ENCODE results near the gene MFNG.

The MFNG gene

DNA sequence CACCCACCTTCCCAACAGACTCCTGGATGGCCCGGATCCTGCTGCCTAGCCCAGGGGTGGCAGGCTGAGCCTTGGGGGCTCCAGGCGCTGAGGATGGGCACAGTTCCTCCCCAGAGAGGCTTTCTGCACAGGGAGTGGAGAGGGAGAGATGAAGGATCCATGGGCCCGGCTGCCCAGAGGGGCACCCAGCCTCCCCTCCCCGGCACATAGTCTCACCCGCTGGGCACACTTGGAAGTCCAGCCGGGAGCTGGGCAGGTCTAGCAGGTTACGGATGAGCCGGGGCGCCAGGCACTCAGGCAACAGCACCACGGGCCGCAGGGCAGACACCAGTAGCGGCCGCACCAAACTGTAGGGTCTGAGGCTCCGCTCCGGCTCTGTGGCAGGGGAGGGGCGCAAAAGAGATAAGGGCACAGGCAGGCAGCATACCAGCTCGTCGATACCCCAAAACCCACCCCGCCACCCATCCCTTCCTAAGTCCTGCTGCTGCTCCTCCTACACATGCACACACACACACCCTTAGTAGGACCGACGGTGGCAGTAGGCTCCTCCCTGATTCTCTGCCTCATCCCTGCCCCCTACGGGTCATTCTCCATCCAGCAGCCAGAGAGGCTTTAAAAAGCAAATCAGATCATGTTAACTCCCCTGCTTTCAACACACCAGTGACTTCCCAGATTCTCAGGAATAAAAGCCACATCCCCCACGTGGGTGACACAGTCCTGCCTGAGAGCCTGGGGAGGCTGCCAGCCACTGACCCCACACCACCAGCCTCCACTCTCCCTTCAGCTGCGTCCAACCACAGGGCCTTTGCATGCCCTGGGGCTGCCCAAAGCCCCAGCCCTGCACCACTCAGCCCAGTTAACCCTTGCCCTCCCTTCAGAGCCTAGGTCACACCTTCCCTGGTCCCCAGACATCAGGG is 6.5 kb upstream of the MFNG start:
- DNase-seq, result peak; percentile 76

DNA sequence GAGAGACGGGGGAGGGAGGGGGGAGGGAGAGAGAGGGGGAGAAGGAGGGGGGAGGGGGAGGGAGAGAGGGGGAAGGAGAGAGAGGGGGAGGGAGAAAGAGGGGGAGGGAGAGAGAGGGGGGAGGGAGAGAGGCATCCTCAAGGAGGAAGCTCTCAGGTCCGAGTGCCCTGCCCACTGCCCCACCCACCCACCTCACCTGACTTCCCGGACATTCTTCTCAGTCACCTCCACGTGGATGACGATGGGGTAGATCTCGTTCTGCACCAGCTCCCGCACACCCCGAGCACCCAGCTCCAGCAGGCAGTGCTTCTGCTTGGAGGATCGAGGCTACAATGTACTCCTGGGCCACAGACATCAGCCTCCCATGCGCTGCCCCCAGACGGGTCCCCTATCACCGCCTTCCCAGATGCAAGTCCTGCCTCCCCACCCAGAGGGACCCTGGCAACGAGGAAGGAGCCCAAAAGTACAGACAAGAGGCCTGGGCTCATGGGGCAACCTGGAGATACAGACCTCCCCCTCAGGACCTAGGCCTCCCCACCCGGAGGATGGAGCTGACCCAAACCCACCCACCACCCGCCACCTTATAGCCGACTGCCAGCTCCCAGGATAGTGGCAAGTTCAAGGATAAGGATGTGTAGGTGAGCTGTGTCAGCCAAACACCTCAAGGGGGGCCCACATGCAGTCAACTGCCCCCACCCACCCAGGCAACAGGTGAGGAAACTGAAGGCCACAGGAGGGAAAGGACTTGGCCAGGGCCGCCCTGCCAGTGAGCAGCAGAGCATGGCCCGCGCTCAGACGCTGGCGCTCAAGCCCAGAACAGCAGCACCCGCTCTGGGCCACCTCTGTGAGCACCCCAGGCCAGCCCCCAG is 5.6 kb upstream of the MFNG start:
- DNase-seq, result no peak

DNA sequence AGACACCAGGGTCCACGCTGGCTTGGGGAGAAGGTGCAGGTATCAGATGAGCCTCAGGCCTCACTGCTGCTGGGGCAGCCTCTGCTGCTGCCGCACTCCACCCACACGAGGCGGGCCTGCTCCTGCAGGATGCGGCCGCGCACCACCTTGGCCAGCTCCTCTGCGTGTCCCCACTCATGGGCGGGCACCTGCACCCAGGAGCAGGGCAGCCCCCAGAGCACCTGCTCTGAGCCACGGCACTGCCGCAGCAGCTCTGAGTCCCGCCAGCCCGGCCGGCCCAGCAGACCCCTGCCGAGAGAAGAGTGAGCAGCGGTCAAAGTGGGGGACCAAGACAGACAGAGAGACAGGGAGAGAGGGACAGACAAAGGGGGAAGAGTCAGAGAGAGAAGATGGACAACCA is 4.9 kb upstream of the MFNG start:
- no peak for DNase-seq

DNA sequence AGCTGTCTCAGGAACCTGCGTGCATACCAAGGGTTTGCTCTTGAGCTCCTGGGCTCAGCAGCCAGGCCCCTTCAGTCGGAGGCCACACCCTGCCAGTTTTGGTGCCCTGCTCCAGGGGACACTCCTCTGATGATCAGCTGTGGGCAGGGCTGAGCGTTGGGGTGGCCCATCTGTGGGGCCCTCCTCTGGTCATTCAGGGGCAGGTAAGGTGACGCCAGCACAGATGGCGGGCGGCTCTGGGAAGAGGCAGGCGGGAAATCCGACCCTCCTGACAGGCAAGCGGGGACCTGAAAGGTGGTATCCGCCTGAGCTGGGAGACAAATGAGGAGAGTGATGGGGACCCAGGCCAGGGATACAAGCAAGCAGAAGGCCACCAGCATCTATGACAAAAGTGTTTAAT is 3.8 kb upstream of the MFNG start:
- no peak for DNase-seq

- DNase-seq, result no peak
Observed at GRCh38 chr22:37488337-37489135, 2.4 kb upstream of the MFNG start.

DNA sequence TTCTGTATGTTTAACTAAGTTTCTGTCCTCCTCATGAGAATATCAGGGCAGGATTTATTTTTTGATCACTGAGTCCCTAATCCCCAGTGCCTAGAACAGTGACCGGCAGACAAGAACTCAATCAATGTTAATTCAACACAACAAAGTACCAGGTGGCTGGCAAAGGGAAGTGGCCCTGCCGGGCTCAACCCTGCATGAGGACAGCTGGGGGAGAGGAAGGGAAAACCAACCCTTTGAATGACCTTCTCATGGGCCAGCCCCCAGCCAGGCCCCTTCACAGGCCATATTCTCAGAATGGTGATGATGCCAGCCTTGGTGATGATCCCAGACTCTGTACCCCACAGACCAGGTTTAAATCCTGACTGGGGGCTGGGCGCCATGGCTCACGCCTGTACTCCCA is 1.4 kb upstream of the MFNG start:
- no peak for DNase-seq

DNA sequence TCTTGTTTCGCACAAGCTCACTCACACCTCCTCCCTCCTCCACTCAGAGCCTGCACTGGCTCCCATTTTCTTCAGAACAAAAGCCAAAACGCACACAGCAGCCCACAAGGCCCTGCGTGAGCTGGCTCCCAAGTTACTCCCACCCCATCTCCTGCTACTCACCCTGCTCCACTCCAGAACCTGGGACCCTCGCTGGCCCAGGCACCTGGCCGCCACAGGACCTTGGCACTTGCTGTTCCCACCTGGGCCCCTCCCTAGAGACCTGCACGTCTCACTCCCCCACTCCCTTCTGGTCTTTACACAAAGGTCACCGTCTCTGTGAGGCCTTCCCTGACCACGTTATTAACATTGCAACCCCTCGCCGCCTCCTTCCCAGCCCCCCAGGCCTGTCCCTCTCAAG is 945 bp upstream of the MFNG start:
- no peak for DNase-seq

- DNase-seq, result no peak
Observed at GRCh38 chr22:37485395-37486223, 575 bp downstream of the MFNG start.

DNA sequence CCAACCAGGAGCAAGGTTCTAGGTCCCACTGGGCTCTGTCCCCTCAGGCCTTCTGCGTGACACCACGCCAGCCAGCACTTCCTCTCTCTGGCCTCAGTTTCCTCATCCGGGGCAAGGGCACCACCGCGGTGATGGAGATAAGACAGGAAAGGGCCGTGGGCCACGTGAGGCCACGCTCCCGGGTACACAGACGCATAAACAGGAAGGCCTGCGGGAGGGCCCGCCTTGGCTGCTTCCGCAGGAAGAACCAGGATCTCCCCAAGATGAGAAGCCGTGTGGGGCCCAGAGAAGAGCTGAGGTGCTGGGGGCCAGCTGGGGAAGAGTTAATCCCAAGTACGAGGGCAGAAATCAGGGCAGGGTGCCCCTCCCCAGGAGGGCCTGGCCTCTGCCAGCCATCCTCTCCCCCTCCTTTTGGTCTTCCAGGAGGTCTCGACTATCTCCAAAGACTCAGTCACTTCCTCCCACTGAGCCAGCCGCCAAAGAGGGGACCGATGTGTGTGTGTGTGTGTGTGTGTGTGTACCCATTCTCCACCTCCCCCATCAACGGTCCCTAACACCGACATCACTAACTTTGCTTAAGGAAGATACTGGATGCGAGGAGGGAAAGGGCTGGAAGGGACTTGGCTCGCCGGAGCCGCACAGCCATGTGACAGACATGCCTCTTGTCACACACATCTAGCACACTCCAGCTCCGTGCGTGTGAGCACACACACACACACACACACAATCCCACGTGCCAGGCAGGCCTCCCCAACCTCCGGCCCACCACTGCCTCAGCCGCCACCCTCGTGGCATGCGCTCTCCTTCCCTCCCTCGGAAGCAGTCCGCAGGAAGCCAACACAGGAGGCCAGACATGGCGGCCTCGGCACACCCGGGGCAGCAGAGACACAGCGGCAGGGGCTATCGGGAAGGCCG is 1.4 kb downstream of the MFNG start:
- no peak for DNase-seq

GRCh38 chr22:37483050-37483449 is 3.1 kb downstream of the MFNG start:
- DNase-seq, result no peak

DNA sequence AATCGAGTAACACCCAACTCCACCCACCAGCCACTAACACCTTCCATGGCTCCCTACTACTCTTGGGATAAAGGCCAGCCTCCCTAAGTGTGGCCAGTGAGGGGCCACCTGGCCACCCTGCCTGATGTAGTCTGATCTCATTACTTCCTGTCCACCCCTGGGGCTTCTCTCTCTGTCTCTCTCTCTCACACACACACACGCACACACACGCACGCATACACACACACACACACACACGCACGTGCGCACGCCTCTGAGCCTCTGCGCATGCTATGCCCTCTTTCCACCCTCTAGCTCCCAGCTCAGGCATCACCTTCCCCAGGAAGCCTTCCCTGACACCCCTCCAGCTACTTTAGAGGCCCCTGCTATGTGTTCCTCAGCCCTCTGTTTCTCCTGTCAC is 3.9 kb downstream of the MFNG start:
- DNase-seq, result no peak

- no peak for DNase-seq
Observed at GRCh38 chr22:37481347-37481907, 4.8 kb downstream of the MFNG start.

GRCh38 chr22:37480387-37481346 is 5.5 kb downstream of the MFNG start:
- DNase-seq, result no peak

- no peak for DNase-seq
Observed at GRCh38 chr22:37479196-37479595, 7.0 kb downstream of the MFNG start.

- DNase-seq, result no peak
Observed at GRCh38 chr22:37476389-37477329, 9.5 kb downstream of the MFNG start.

DNA sequence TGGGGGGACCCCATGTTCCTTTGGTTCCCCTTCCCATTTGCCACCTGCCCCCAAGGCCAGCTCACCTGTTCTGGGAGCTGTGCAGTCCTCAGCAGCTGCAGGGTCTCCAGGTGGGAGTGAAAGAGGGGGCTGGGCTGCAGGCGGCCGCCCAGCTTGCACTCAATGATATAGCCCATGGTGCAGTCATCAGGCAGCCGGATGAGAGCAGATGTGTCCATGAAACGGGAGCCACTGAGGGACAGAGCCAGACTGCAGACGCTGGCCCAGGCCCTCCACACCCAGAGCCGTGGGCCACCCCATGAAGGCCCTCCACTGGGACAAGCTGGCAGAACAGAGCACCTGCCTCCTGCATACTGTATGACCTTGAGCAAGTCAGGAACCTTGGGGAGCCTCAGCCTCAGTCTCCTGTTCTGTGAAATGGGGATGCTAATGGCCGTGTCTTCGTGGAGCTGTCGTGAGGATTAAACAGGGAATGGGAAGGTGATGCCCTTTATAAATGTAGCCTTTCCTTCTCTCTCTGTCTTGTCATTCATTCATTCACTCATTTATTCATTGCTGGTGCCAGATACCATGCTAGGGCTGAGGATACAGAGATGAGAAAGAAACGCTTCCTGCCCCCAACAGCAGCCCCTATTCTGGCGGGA is 11.6 kb downstream of the MFNG start:
- no peak for DNase-seq

GRCh38 chr22:37473437-37473946 is 12.7 kb downstream of the MFNG start:
- DNase-seq, result no peak
